Neural cell (in vitro differentiated cells): Measurements from ENCODE around the gene TBC1D30. TPM values are rescaled to one million over a fixed set of nuclear protein-coding genes. Genes with fewer than 3 reads are reported as not detected.

Source experiments
- H2AFZ ChIP-seq: fragments of 200-600, 300-800 bp; sonication (generic), shearing (Covaris generic); 2 replicates; pipeline ENCODE4 v1.6.0; 2014; ENCODE audit warnings: low read depth, mild to moderate bottlenecking, antibody characterized with exemption, low read length, moderate library complexity
- H3F3A ChIP-seq: fragments of 200-600 bp; shearing (Covaris generic); 2 replicates; pipeline ENCODE4 v1.6.1; 2016; ENCODE audit warnings: mild to moderate bottlenecking, moderate library complexity, mixed read lengths, antibody characterized with exemption, low read length; ENCODE audit not compliant: insufficient read depth, poor library complexity, severe bottlenecking
- H3K27ac ChIP-seq: fragments of 200-600, 300-800 bp; sonication (generic), shearing (Covaris generic); 2 replicates; pipeline ENCODE4 v1.5.1; 2014; ENCODE audit warnings: mild to moderate bottlenecking, low read length, moderate library complexity
- H3K27me3 ChIP-seq: fragments of 300-800, 200-600 bp; sonication (generic), shearing (Covaris generic); 2 replicates; pipeline ENCODE4 v1.6.0; 2014; ENCODE audit warnings: mild to moderate bottlenecking, low read depth, low read length, moderate library complexity; ENCODE audit not compliant: insufficient read depth
- H3K36me3 ChIP-seq: fragments of 300-800, 200-600 bp; sonication (generic), shearing (Covaris generic); 2 replicates; pipeline ENCODE4 v1.5.1; 2014; ENCODE audit warnings: mild to moderate bottlenecking, antibody characterized with exemption, low read length, moderate library complexity; ENCODE audit not compliant: insufficient read depth
- H3K4me2 ChIP-seq: fragments of 300-800, 200-600 bp; sonication (generic), shearing (Covaris generic); 2 replicates; pipeline ENCODE4 v1.6.0; 2014; ENCODE audit warnings: mild to moderate bottlenecking, low read length
- H3K4me3 ChIP-seq: fragments of 300-800, 200-600 bp; sonication (generic), shearing (Covaris generic); 2 replicates; pipeline ENCODE4 v1.5.1; 2014; ENCODE audit warnings: mild to moderate bottlenecking, low read length, moderate library complexity
- H3K79me2 ChIP-seq: fragments of 200-600 bp; shearing (Covaris generic); replicated peaks from 2 replicates; pipeline ENCODE4 v1.6.0; 2014; ENCODE audit warnings: mild to moderate bottlenecking, low read length, moderate library complexity; ENCODE audit not compliant: insufficient read depth
- H3K9ac ChIP-seq: fragments of 300-800, 200-600 bp; sonication (generic), shearing (Covaris generic); 2 replicates; pipeline ENCODE4 v1.6.1; 2016; ENCODE audit warnings: mild to moderate bottlenecking, low read length, mixed read lengths
- H3K9me2 ChIP-seq: fragments of 200-600 bp; shearing (Covaris generic); 2 replicates; pipeline ENCODE4 v1.6.1; 2016; ENCODE audit warnings: mild to moderate bottlenecking, low read length, mixed read lengths; ENCODE audit not compliant: insufficient read depth
- H3K9me3 ChIP-seq: fragments of 200-600, 300-800 bp; sonication (generic), shearing (Covaris generic); 2 replicates; pipeline ENCODE4 v1.6.1; 2016; ENCODE audit warnings: mild to moderate bottlenecking, mixed run types, low read length, moderate library complexity, mixed read lengths
- H4K20me1 ChIP-seq: fragments of 200-600 bp; shearing (Covaris generic); 2 replicates; pipeline ENCODE4 v1.6.1; 2016; ENCODE audit warnings: mild to moderate bottlenecking, mixed run types; ENCODE audit not compliant: insufficient read depth
- EP300 ChIP-seq: fragments of 450-650 bp; conservative IDR thresholded peaks from 2 replicates; pipeline ENCODE4 v1.6.1; 2014; ENCODE audit warnings: antibody characterized with exemption, mild to moderate bottlenecking, moderate library complexity; ENCODE audit not compliant: poor library complexity, severe bottlenecking
- EZH2 ChIP-seq: fragments of 200-600, 300-800 bp; shearing (Covaris generic), sonication (generic); IDR thresholded peaks from 2 replicates; pipeline ENCODE4 v1.6.1; 2014; ENCODE audit warnings: antibody characterized with exemption, low read length, borderline replicate concordance, mild to moderate bottlenecking; ENCODE audit not compliant: insufficient read depth, poor library complexity, severe bottlenecking
- MXI1 ChIP-seq: fragments of 450-650 bp; conservative IDR thresholded peaks from 2 replicates; pipeline ENCODE4 v1.6.1; 2014; ENCODE audit warnings: antibody characterized with exemption, mild to moderate bottlenecking; ENCODE audit not compliant: poor library complexity, severe bottlenecking
- POLR2AphosphoS5 ChIP-seq: IDR thresholded peaks from 2 replicates; pipeline ENCODE4 v1.6.1; 2012
- RAD21 ChIP-seq: fragments of 450-650 bp; conservative IDR thresholded peaks from 2 replicates; pipeline ENCODE4 v1.6.1; 2014; ENCODE audit warnings: antibody characterized with exemption, mild to moderate bottlenecking, moderate library complexity
- SMC3 ChIP-seq: fragments of 450-650 bp; conservative IDR thresholded peaks from 2 replicates; pipeline ENCODE4 v1.6.1; 2014; ENCODE audit warnings: antibody characterized with exemption, mild to moderate bottlenecking, moderate library complexity; ENCODE audit not compliant: poor library complexity
- TAF1 ChIP-seq: IDR thresholded peaks from 2 replicates; pipeline ENCODE4 v1.6.1; 2012; ENCODE audit warnings: low read depth
- polyA plus RNA-seq: library from polyadenylated mRNA; depleted of rRNA; stranded (reverse); fragments of >200 nt; gene quantifications from 2 replicates; pipeline ENCODE4 v1.2.3, GENCODE V29; 2014
- TF ChIP-seq, protein P1 (sequence below): IDR thresholded peaks from 2 replicates; pipeline ENCODE4 v1.6.1; 2012; ENCODE audit warnings: borderline replicate concordance
- TF ChIP-seq, protein P2 (sequence below): fragments of 450-650 bp; IDR thresholded peaks from 2 replicates; pipeline ENCODE4 v1.5.1; 2014; ENCODE audit warnings: antibody characterized with exemption, mild to moderate bottlenecking, moderate library complexity; ENCODE audit not compliant: poor library complexity, severe bottlenecking

TBC1D30 gene
- polyA plus RNA-seq, 1 donor from 2014 or later, result 17.6 TPM

DNA sequence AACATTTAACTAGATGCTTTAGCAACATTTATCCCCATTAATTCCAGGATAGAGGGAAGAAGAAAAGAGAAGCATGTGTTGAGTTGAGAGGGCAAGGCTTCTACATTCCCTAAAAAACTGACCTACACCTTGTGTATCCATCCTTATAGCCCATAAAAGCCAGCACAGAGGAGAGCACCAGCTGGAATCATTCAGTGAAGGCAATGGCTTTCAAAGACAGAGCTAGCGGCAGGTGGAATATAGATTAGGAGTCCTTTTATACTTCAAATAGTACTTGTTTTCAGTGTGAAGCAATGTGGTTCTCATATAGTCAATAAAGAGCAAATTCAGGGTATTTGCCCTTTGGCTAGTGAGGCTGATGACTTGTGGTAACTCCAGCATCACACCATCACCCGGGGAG lies 94.4 kb downstream of the TBC1D30 start:
- no peak overlapping the region for H3K4me3 ChIP-seq
- no peak overlapping the region for H3K27ac ChIP-seq
- no peak overlapping the region for H2AFZ ChIP-seq
- TF ChIP-seq TAF1, result no peak
- TF ChIP-seq, protein P1, sequence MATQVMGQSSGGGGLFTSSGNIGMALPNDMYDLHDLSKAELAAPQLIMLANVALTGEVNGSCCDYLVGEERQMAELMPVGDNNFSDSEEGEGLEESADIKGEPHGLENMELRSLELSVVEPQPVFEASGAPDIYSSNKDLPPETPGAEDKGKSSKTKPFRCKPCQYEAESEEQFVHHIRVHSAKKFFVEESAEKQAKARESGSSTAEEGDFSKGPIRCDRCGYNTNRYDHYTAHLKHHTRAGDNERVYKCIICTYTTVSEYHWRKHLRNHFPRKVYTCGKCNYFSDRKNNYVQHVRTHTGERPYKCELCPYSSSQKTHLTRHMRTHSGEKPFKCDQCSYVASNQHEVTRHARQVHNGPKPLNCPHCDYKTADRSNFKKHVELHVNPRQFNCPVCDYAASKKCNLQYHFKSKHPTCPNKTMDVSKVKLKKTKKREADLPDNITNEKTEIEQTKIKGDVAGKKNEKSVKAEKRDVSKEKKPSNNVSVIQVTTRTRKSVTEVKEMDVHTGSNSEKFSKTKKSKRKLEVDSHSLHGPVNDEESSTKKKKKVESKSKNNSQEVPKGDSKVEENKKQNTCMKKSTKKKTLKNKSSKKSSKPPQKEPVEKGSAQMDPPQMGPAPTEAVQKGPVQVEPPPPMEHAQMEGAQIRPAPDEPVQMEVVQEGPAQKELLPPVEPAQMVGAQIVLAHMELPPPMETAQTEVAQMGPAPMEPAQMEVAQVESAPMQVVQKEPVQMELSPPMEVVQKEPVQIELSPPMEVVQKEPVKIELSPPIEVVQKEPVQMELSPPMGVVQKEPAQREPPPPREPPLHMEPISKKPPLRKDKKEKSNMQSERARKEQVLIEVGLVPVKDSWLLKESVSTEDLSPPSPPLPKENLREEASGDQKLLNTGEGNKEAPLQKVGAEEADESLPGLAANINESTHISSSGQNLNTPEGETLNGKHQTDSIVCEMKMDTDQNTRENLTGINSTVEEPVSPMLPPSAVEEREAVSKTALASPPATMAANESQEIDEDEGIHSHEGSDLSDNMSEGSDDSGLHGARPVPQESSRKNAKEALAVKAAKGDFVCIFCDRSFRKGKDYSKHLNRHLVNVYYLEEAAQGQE, result no peak
- TF ChIP-seq MXI1, result no peak
- TF ChIP-seq RAD21, result no peak
- TF ChIP-seq SMC3, result no peak
- TF ChIP-seq EZH2, result no peak
- no peak for TF ChIP-seq EP300
- TF ChIP-seq POLR2AphosphoS5, result no peak
- TF ChIP-seq, protein P2, sequence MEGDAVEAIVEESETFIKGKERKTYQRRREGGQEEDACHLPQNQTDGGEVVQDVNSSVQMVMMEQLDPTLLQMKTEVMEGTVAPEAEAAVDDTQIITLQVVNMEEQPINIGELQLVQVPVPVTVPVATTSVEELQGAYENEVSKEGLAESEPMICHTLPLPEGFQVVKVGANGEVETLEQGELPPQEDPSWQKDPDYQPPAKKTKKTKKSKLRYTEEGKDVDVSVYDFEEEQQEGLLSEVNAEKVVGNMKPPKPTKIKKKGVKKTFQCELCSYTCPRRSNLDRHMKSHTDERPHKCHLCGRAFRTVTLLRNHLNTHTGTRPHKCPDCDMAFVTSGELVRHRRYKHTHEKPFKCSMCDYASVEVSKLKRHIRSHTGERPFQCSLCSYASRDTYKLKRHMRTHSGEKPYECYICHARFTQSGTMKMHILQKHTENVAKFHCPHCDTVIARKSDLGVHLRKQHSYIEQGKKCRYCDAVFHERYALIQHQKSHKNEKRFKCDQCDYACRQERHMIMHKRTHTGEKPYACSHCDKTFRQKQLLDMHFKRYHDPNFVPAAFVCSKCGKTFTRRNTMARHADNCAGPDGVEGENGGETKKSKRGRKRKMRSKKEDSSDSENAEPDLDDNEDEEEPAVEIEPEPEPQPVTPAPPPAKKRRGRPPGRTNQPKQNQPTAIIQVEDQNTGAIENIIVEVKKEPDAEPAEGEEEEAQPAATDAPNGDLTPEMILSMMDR, result no peak
- no peak overlapping the region for H3K4me2 ChIP-seq
- no peaks in the 10 kb centered on the region for H3K9me2 ChIP-seq
- no peaks in the 10 kb centered on the region for H3F3A ChIP-seq
- no peaks in the 10 kb centered on the region for H4K20me1 ChIP-seq
- H3K27me3 ChIP-seq, result no peaks in the 10 kb centered on the region
- H3K36me3 ChIP-seq, result no peaks in the 10 kb centered on the region
- no peaks in the 10 kb centered on the region for H3K79me2 ChIP-seq
- H3K9me3 ChIP-seq, result no peaks in the 10 kb centered on the region
- no peak overlapping the region for H3K9ac ChIP-seq

DNA sequence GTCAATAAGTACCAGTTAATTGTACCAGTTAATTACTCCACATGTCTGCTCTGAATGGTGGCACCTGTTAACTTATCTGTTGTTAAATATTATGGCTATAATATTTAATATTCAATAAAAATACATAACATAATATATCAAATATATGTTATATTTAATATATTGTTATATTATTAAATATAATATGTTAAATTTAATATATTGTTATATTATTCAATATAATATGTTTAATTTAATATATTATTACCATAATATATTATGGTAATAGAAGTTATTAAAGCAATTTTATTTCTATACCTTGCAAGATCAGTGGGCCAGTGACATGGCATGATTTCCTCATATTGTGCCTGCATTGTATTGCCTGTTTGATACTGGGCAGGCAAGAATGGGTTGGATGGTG lies 98.4 kb downstream of the TBC1D30 start:
- H3K4me3 ChIP-seq, result no peak overlapping the region
- TF ChIP-seq TAF1 (no peak), EP300 (no peak), MXI1 (no peak), EZH2 (no peak), RAD21 (no peak), SMC3 (no peak), POLR2AphosphoS5 (no peak)
- TF ChIP-seq, protein P2, result no peak
- TF ChIP-seq, protein P1, result no peak
- H3K9me3 ChIP-seq, result no peaks in the 10 kb centered on the region
- H3K9me2 ChIP-seq, result no peaks in the 10 kb centered on the region
- H2AFZ ChIP-seq, result no peak overlapping the region
- H3K4me2 ChIP-seq, result no peak overlapping the region
- H3K27ac ChIP-seq, result no peak overlapping the region
- no peaks in the 10 kb centered on the region for H4K20me1 ChIP-seq
- no peaks in the 10 kb centered on the region for H3K79me2 ChIP-seq
- H3K36me3 ChIP-seq, result no peaks in the 10 kb centered on the region
- no peaks in the 10 kb centered on the region for H3F3A ChIP-seq
- no peak overlapping the region for H3K9ac ChIP-seq
- H3K27me3 ChIP-seq, result no peaks in the 10 kb centered on the region
